HCT116 (cell line): ENCODE results near the gene CCDC201. TPM values are rescaled to one million over a fixed set of nuclear protein-coding genes. Genes with fewer than 3 reads are reported as not detected.

Experiments
- ATAC-seq: fragments of 200-7000 bp; cut with Tn5 transposase; 2 replicates; pipeline ENCODE4 v1.9.1; 2020; ENCODE audit warnings: mild to moderate bottlenecking, moderate library complexity
- BruUV-seq: library from RNA; stranded (reverse); fragments of 400-500 nt; replicated peaks from 2 replicates; lab custom pipeline; 2021; lab: Mats Ljungman, UMichigan
- CTCF ChIA-PET: fragments of 300-600 bp; sonication (Branson Sonifier 250); formaldehyde crosslinking; loops from one replicate; lab custom pipeline; 2021; ENCODE audit warnings: antibody characterized with exemption; lab: Charles Lee
- POLR2A ChIA-PET: fragments of 300-600, 350-600 bp; sonication (Branson Sonifier 250); formaldehyde crosslinking; loops from one replicate; lab custom pipeline; 2021; ENCODE audit warnings: antibody characterized with exemption; lab: Charles Lee
- RAD21 ChIA-PET, 2 experiments: fragments of 300-600 bp; sonication (Branson Sonifier 250); formaldehyde crosslinking; loops; one replicate each; lab custom pipeline; 2023; ENCODE audit warnings: low total read pairs in 2 of 2; ENCODE audit not compliant: uncharacterized antibody in 2 of 2, unreplicated experiment in 2 of 2, low non-redundant PET in 1 of 2; lab: Charles Lee
- DNase-seq: peaks from one replicate; pipeline ENCODE4 v3.0.0-alpha.2; 2010; ENCODE audit warnings: low read depth, low spot score
- H2AFZ ChIP-seq: fragments of 200-600 bp; shearing (Covaris generic), sonication (generic); 2 replicates; pipeline ENCODE4 v1.6.1; 2017; ENCODE audit warnings: low read depth, mixed run types, mixed read lengths, antibody characterized with exemption, low read length; ENCODE audit not compliant: poor library complexity, severe bottlenecking
- H3K27ac ChIP-seq: 2 replicates; pipeline ENCODE4 v1.5.1; 2012; ENCODE audit warnings: low read depth, low read length
- H3K27me3 ChIP-seq: fragments of 200-600 bp; sonication (generic); 2 replicates; pipeline ENCODE4 v1.6.1; 2016; ENCODE audit warnings: mixed run types, low read length, mixed read lengths; ENCODE audit not compliant: insufficient read depth
- H3K36me3 ChIP-seq, 2 experiments: fragments of 200-500 bp in 1 of 2; fragments of 200-600 bp in 1 of 2; sonication (Bioruptor generic) in 1 of 2; sonication (generic) in 1 of 2; 2 replicates each; pipeline versions ENCODE4 v1.5.1 to v1.6.1; 2014 to 2016; ENCODE audit warnings: low read length in 2 of 2, inconsistent platforms in 1 of 2, mixed read lengths in 1 of 2, mixed run types in 1 of 2; ENCODE audit not compliant: insufficient read depth in 2 of 2, control insufficient read depth in 1 of 2
- H3K4me1 ChIP-seq, 2 experiments: fragments of 200-600 bp in 1 of 2; sonication (generic) in 1 of 2; 2 replicates each; pipeline versions ENCODE4 v1.5.1 to v1.6.1; 2012 to 2017; ENCODE audit warnings: low read length in 2 of 2, inconsistent platforms in 1 of 2, mild to moderate bottlenecking in 1 of 2, mixed read lengths in 1 of 2, mixed run types in 1 of 2, moderate library complexity in 1 of 2; ENCODE audit not compliant: insufficient read depth in 2 of 2, control insufficient read depth in 1 of 2
- H3K4me2 ChIP-seq: fragments of 200-600 bp; sonication (generic); 2 replicates; pipeline ENCODE4 v1.6.1; 2017; ENCODE audit warnings: mixed run types, low read length, mixed read lengths
- H3K4me3 ChIP-seq, 2 experiments: fragments of 200-600 bp in 1 of 2; sonication (generic) in 1 of 2; replicated peaks in 1 of 2; 2 replicates each; pipeline ENCODE4 v1.5.1; 2011 to 2016; ENCODE audit warnings: low read length in 2 of 2, control low read depth in 1 of 2, low read depth in 1 of 2, mild to moderate bottlenecking in 1 of 2, mixed read lengths in 1 of 2, mixed run types in 1 of 2
- H3K79me2 ChIP-seq: fragments of 200-600 bp; sonication (generic); 2 replicates; pipeline ENCODE4 v1.6.1; 2017; ENCODE audit warnings: mild to moderate bottlenecking, mixed run types, low read length, moderate library complexity, mixed read lengths; ENCODE audit not compliant: insufficient read depth
- H3K9ac ChIP-seq: fragments of 200-600 bp; sonication (generic); 2 replicates; pipeline ENCODE4 v1.6.1; 2016; ENCODE audit warnings: low read length, mixed read lengths
- H3K9me2 ChIP-seq: fragments of 200-600 bp; sonication (generic), shearing (Covaris generic); 2 replicates; pipeline ENCODE4 v1.6.1; 2017; ENCODE audit warnings: mixed run types, mild to moderate bottlenecking, moderate library complexity; ENCODE audit not compliant: insufficient read depth
- H3K9me3 ChIP-seq, 2 experiments: fragments of 200-500 bp in 1 of 2; fragments of 200-600 bp in 1 of 2; sonication (Bioruptor generic) in 1 of 2; sonication (generic) in 1 of 2; 2 replicates each; pipeline ENCODE4 v1.6.1; 2014 to 2017; ENCODE audit warnings: low read length in 2 of 2, mixed read lengths in 2 of 2, inconsistent platforms in 1 of 2, low read depth in 1 of 2, mild to moderate bottlenecking in 1 of 2, mixed run types in 1 of 2, moderate library complexity in 1 of 2; ENCODE audit not compliant: control insufficient read depth in 1 of 2, insufficient read depth in 1 of 2
- H4K20me1 ChIP-seq: fragments of 200-600 bp; sonication (generic), shearing (Covaris generic); 2 replicates; pipeline ENCODE4 v1.6.1; 2017; ENCODE audit warnings: mixed run types, mild to moderate bottlenecking, moderate library complexity; ENCODE audit not compliant: insufficient read depth
- EGR1 ChIP-seq: IDR thresholded peaks from 2 replicates; pipeline ENCODE4 v1.6.1; 2012; ENCODE audit warnings: low read depth
- POLR2A ChIP-seq: IDR thresholded peaks from 2 replicates; pipeline ENCODE4 v1.7.0; 2011; ENCODE audit warnings: borderline replicate concordance; ENCODE audit not compliant: insufficient read depth, insufficient read length; ENCODE audit errors: extremely low read depth
- POLR2AphosphoS5 ChIP-seq: IDR thresholded peaks from 2 replicates; pipeline ENCODE4 v1.6.1; 2011; ENCODE audit warnings: mild to moderate bottlenecking, low read depth, low read length, moderate library complexity
- RAD21 ChIP-seq: IDR thresholded peaks from 2 replicates; pipeline ENCODE4 v1.6.1; 2012; ENCODE audit warnings: low read depth, mild to moderate bottlenecking
- intact Hi-C: fragments of 100-400 bp; cut with micrococcal nuclease; formaldehyde crosslinking; loops from 2 replicates; pipeline ENCODE4 v1.10.0; 2022
- total RNA-seq: library from RNA; stranded (reverse); gene quantifications from one replicate; pipeline ENCODE4 v1.2.1, GENCODE V29; 2021; ENCODE audit not compliant: unreplicated experiment
- TF ChIP-seq, protein P1 (sequence below), 3 experiments: fragments of 200-600 bp in 1 of 3; sonication (generic) in 1 of 3; IDR thresholded peaks in 2 of 3; conservative IDR thresholded peaks in 1 of 3; 2 replicates each; pipeline ENCODE4 v1.5.1; 2012 to 2017; ENCODE audit warnings: low read depth in 2 of 3, low read length in 2 of 3, antibody characterized with exemption in 1 of 3, borderline replicate concordance in 1 of 3, control low read depth in 1 of 3, mild to moderate bottlenecking in 1 of 3, mixed read lengths in 1 of 3, mixed run types in 1 of 3, moderate library complexity in 1 of 3; ENCODE audit not compliant: insufficient read depth in 1 of 3

The CCDC201 gene
- total RNA-seq, 1 experiment from 2014 or later: not detected

DNA sequence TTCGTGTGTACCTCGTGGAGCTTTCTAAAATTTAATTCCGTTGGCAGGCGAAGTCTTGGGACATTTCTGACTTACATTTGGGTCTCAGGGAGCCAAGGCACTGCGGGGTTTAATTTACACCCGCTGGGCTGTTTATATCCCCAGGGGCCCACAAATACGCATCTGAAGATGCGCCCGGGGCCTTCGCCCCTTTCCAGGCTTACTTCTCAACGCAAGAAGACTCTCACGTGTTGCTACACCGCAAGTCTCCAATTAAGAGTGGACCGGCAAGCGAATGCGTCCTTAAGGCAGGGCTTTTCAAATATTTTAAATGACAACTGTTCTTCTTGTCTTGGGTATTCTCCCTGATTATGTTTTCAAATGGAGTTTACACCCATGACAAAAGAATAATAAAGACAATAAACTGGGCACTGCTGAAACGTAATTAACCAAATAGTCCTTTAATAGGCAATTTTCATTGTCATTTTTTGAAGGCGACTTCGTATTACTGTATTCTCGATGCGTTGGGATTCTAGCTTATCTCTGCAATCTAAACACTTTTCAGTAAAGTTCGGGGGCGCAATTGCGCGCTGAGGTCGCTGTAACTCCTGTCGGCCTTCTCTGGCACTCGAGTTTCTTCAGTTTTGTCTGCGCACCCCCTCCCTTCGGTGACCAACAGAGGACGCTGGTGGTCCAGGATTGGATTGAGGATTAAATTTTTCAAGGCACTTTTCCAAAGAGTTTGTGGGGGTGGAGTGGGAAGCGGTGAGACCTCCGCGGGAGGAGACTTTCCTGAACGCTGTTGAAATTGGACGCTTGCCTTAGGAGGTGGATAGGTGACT, 49.0 kb upstream of the CCDC201 start:
- H3K27me3 ChIP-seq: peaks cover 8% of the 10 kb centered on the region; the same call in 1 of the 2 replicates
- ATAC-seq (peak; percentile 20; the same call in 1 of the 2 replicates), DNase-seq (peak; percentile 44)
- no peak overlapping the region for H3K9ac ChIP-seq
- H3K4me1 ChIP-seq: peaks cover 3 to 31% of the 10 kb centered on the region in 2 experiments; a peak in 2 of 4 replicates
- peak overlapping the region; percentile 69 for H2AFZ ChIP-seq
- RAD21 ChIA-PET: interaction anchor here (1.4 to 1.5 kb wide), 3 partner anchors 34 to 430 kb away, joined by 3 to 6 read pairs (median 4); no protein-coding TSS in a partner anchor
- intact Hi-C loops: loop anchor here (2.0 kb wide), 2 partner anchors 1167 to 1333 kb away; no protein-coding TSS in a partner anchor
- H3K79me2 ChIP-seq: no peaks in the 10 kb centered on the region
- POLR2A ChIA-PET: no interaction called here
- TF ChIP-seq RAD21 (peak; percentile 91), POLR2AphosphoS5 (no peak), EGR1 (peak; percentile 29; the same call in 1 of the 2 replicates), POLR2A (no peak)
- TF ChIP-seq, protein P1, sequence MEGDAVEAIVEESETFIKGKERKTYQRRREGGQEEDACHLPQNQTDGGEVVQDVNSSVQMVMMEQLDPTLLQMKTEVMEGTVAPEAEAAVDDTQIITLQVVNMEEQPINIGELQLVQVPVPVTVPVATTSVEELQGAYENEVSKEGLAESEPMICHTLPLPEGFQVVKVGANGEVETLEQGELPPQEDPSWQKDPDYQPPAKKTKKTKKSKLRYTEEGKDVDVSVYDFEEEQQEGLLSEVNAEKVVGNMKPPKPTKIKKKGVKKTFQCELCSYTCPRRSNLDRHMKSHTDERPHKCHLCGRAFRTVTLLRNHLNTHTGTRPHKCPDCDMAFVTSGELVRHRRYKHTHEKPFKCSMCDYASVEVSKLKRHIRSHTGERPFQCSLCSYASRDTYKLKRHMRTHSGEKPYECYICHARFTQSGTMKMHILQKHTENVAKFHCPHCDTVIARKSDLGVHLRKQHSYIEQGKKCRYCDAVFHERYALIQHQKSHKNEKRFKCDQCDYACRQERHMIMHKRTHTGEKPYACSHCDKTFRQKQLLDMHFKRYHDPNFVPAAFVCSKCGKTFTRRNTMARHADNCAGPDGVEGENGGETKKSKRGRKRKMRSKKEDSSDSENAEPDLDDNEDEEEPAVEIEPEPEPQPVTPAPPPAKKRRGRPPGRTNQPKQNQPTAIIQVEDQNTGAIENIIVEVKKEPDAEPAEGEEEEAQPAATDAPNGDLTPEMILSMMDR (IDR thresholded peaks at IDR 0.05 in 2 of 3, conservative IDR thresholded peaks at IDR 0.05 in 1 of 3; ENCODE audit: borderline replicate concordance in 1 of 3, insufficient read depth in 1 of 3, low read depth in 2 of 3, low read length in 2 of 3): peak; percentile 84 to 95 (median 86)
- no peak overlapping the region for H3K27ac ChIP-seq
- no peaks in the 10 kb centered on the region for H4K20me1 ChIP-seq
- no peaks in the 10 kb centered on the region for H3K36me3 ChIP-seq
- H3K4me3 ChIP-seq: no peak overlapping the region
- H3K9me3 ChIP-seq: no peaks in the 10 kb centered on the region
- CTCF ChIA-PET: interaction anchor here (0.7 to 3.1 kb wide), 18 partner anchors 8 to 1311 kb away, joined by 3 to 27 read pairs (median 5); no protein-coding TSS in a partner anchor
- BruUV-seq: no TSS peak
- H3K4me2 ChIP-seq: peak overlapping the region; percentile 75
- no peaks in the 10 kb centered on the region for H3K9me2 ChIP-seq
